IMR-90 (cell line): Measurements from ENCODE around the gene PRSS21. TPM values are rescaled to one million over a fixed set of nuclear protein-coding genes. Genes with fewer than 3 reads are reported as not detected.
A peak's percentile ranks its signal among the peaks of the same experiment; 100 is the strongest.

Source experiments
- ATAC-seq: fragments of 200-7000 bp; cut with Tn5 transposase; 2 replicates; pipeline ENCODE4 v1.9.1; 2020; ENCODE audit warnings: low read depth, mild to moderate bottlenecking, moderate library complexity
- BruUV-seq: library from RNA; stranded (reverse); fragments of 400-500 nt; replicated peaks from 2 replicates; lab custom pipeline; 2021; lab: Mats Ljungman, UMichigan
- CTCF ChIA-PET: fragments of 300-600 bp; formaldehyde crosslinking; extraction: SDS; loops from one replicate; lab custom pipeline; 2021; ENCODE audit warnings: antibody characterized with exemption; lab: Yijun Ruan, JAX
- POLR2A ChIA-PET: fragments of 300-600 bp; sonication (Branson Sonifier 250); formaldehyde crosslinking; loops from one replicate; lab custom pipeline; 2022; ENCODE audit warnings: antibody characterized with exemption; ENCODE audit not compliant: unreplicated experiment; lab: Charles Lee
- DNase-seq: peaks from one replicate; pipeline ENCODE4 v3.0.0; 2013
- H2AFZ ChIP-seq: replicated peaks from 2 replicates; pipeline ENCODE3; 2013; ENCODE audit warnings: low read length, mild to moderate bottlenecking; ENCODE audit not compliant: poor library complexity
- H2AK5ac ChIP-seq: 2 replicates; pipeline ENCODE4 v1.6.1; 2013; ENCODE audit warnings: low read depth, low read length, inconsistent platforms
- H2AK9ac ChIP-seq: replicated peaks from 2 replicates; pipeline ENCODE3; 2013; ENCODE audit warnings: mild to moderate bottlenecking, low read depth, low read length, moderate library complexity; ENCODE audit not compliant: poor library complexity
- H2BK120ac ChIP-seq: 2 replicates; pipeline ENCODE4 v1.6.1; 2013; ENCODE audit warnings: low read depth, low read length, inconsistent platforms
- H2BK15ac ChIP-seq: 3 replicates; pipeline ENCODE4 v1.6.1; 2013; ENCODE audit warnings: low read depth, low read length, inconsistent platforms
- H2BK20ac ChIP-seq: 2 replicates; pipeline ENCODE4 v1.6.1; 2013; ENCODE audit warnings: low read depth, mild to moderate bottlenecking, inconsistent platforms, low read length, moderate library complexity
- H2BK5ac ChIP-seq: 2 replicates; pipeline ENCODE4 v1.6.1; 2013; ENCODE audit warnings: mild to moderate bottlenecking, low read depth, low read length, inconsistent platforms; ENCODE audit not compliant: poor library complexity, severe bottlenecking
- H3K14ac ChIP-seq: replicated peaks from 2 replicates; pipeline ENCODE4 v1.6.1; 2013; ENCODE audit warnings: low read depth, low read length, inconsistent platforms
- H3K18ac ChIP-seq: 2 replicates; pipeline ENCODE4 v1.6.1; 2013; ENCODE audit warnings: low read depth, low read length, control low read depth
- H3K23ac ChIP-seq: 2 replicates; pipeline ENCODE4 v1.6.1; 2013; ENCODE audit warnings: low read depth, low read length, inconsistent platforms
- H3K27ac ChIP-seq: 2 replicates; pipeline ENCODE4 v1.5.1; 2013; ENCODE audit warnings: mild to moderate bottlenecking, control low read depth, low read length; ENCODE audit not compliant: insufficient read depth
- H3K27me3 ChIP-seq: 2 replicates; pipeline ENCODE4 v1.6.1; 2013; ENCODE audit warnings: low read length; ENCODE audit not compliant: control insufficient read depth, insufficient read depth
- H3K36me3 ChIP-seq: 2 replicates; pipeline ENCODE4 v1.6.1; 2013; ENCODE audit warnings: low read length, mixed read lengths; ENCODE audit not compliant: control insufficient read depth, insufficient read depth
- H3K4ac ChIP-seq: 2 replicates; pipeline ENCODE4 v1.6.1; 2013; ENCODE audit warnings: low read depth, low read length, inconsistent platforms
- H3K4me1 ChIP-seq: 2 replicates; pipeline ENCODE4 v1.6.1; 2013; ENCODE audit warnings: low read length, mixed read lengths; ENCODE audit not compliant: control insufficient read depth, insufficient read depth
- H3K4me2 ChIP-seq: 2 replicates; pipeline ENCODE4 v1.6.1; 2013; ENCODE audit warnings: low read depth, mild to moderate bottlenecking, control low read depth, low read length, moderate library complexity
- H3K4me3 ChIP-seq: 2 replicates; pipeline ENCODE4 v1.5.1; 2013; ENCODE audit warnings: low read depth, mild to moderate bottlenecking, control low read depth, low read length, moderate library complexity; ENCODE audit not compliant: insufficient read depth
- H3K56ac ChIP-seq: 2 replicates; pipeline ENCODE4 v1.6.1; 2013; ENCODE audit warnings: low read length, inconsistent platforms; ENCODE audit not compliant: insufficient read depth; ENCODE audit errors: extremely low read depth
- H3K79me1 ChIP-seq, 2 experiments: 2 replicates each; pipeline ENCODE4 v1.6.1; 2013; ENCODE audit warnings: low read length in 2 of 2, inconsistent platforms in 1 of 2, low read depth in 1 of 2
- H3K9ac ChIP-seq: 2 replicates; pipeline ENCODE4 v1.6.1; 2013; ENCODE audit warnings: low read depth, low read length, control low read depth
- H3K9me1 ChIP-seq: 2 replicates; pipeline ENCODE4 v1.6.1; 2013; ENCODE audit warnings: low read length, inconsistent platforms; ENCODE audit not compliant: insufficient read depth
- H3K9me3 ChIP-seq: 2 replicates; pipeline ENCODE4 v1.6.1; 2013; ENCODE audit warnings: low read length; ENCODE audit not compliant: control insufficient read depth, insufficient read depth
- H4K20me1 ChIP-seq: 2 replicates; pipeline ENCODE4 v1.6.1; 2013; ENCODE audit warnings: low read length, inconsistent platforms; ENCODE audit not compliant: insufficient read depth
- H4K5ac ChIP-seq: 2 replicates; pipeline ENCODE4 v1.6.1; 2013; ENCODE audit warnings: mild to moderate bottlenecking, low read depth, low read length, control low read depth
- H4K8ac ChIP-seq, 2 experiments: 2 replicates each; pipeline ENCODE4 v1.6.1; 2013; ENCODE audit warnings: low read depth in 2 of 2, low read length in 2 of 2, control low read depth in 1 of 2, inconsistent platforms in 1 of 2
- H4K91ac ChIP-seq: 2 replicates; pipeline ENCODE4 v1.6.1; 2013; ENCODE audit warnings: low read depth, low read length, inconsistent platforms; ENCODE audit not compliant: insufficient read depth
- BHLHE40 ChIP-seq: fragments of 150-350 bp; IDR thresholded peaks from 2 replicates; pipeline ENCODE4 v1.6.1; 2016; ENCODE audit warnings: mild to moderate bottlenecking, low read depth, low read length
- CEBPB ChIP-seq: IDR thresholded peaks from 2 replicates; pipeline ENCODE4 v1.6.1; 2012; ENCODE audit warnings: low read depth, low read length, improper control_type of control experiment
- CHD1 ChIP-seq: IDR thresholded peaks from 2 replicates; pipeline ENCODE4 v1.6.1; 2012; ENCODE audit warnings: low read depth, low read length, improper control_type of control experiment
- FOS ChIP-seq: fragments of 150-350 bp; IDR thresholded peaks from 2 replicates; pipeline ENCODE4 v1.6.1; 2016; ENCODE audit warnings: low read depth, low read length
- MAFK ChIP-seq: IDR thresholded peaks from 2 replicates; pipeline ENCODE4 v1.6.1; 2012; ENCODE audit warnings: low read depth, low read length, improper control_type of control experiment
- MAZ ChIP-seq: IDR thresholded peaks from 2 replicates; pipeline ENCODE4 v1.6.1; 2012; ENCODE audit warnings: low read depth, mild to moderate bottlenecking, low read length, improper control_type of control experiment, moderate library complexity, borderline replicate concordance
- NFE2L2 ChIP-seq: fragments of 150-350 bp; IDR thresholded peaks from 2 replicates; pipeline ENCODE4 v1.6.1; 2016; ENCODE audit warnings: low read depth, mild to moderate bottlenecking, low read length
- RAD21 ChIP-seq: IDR thresholded peaks from 2 replicates; pipeline ENCODE4 v1.6.1; 2012; ENCODE audit warnings: low read length, improper control_type of control experiment
- RFX5 ChIP-seq: IDR thresholded peaks from 2 replicates; pipeline ENCODE4 v1.8.0; 2012; ENCODE audit warnings: low read depth, mild to moderate bottlenecking, low read length, moderate library complexity
- SMC3 ChIP-seq: fragments of 150-350 bp; IDR thresholded peaks from 2 replicates; pipeline ENCODE4 v1.6.1; 2016; ENCODE audit warnings: low read depth, mild to moderate bottlenecking, antibody characterized with exemption, low read length, moderate library complexity
- WGBS, 2 experiments: methylation state at CpG; one replicate each; pipeline versions ENCODE4 v1.1.5 to v1.1.7; 2013; ENCODE audit warnings: missing lambda C conversion rate in 2 of 2; ENCODE audit not compliant: insufficient read length in 1 of 2; ENCODE audit errors: extremely low coverage in 2 of 2; 5-methylcytosine and 5-hydroxymethylcytosine counted together
- dilution Hi-C: fragments of 300-500 bp; cut with HindIII; formaldehyde crosslinking; loops from one replicate; pipeline ENCODE4 v1.14.3; 2018; ENCODE audit warnings: low sequenced_read_pairs; ENCODE audit not compliant: unreplicated experiment
- in situ Hi-C: fragments of 300-500 bp; cut with MboI; formaldehyde crosslinking; loops from 3 replicates; pipeline ENCODE4 v1.14.3; 2019; ENCODE audit warnings: low sequenced_read_pairs, inconsistent platforms, mixed read lengths
- intact Hi-C: fragments of 100-400 bp; cut with micrococcal nuclease; formaldehyde crosslinking; loops from 2 replicates; pipeline ENCODE4 v1.10.0; 2022
- polyA plus RNA-seq, 3 experiments: library from polyadenylated mRNA; depleted of rRNA; stranded (reverse); fragments of >200 nt; gene quantifications; 2 replicates each; pipeline ENCODE4 v1.2.3, GENCODE V29; 2012; ENCODE audit warnings: low replicate concordance in 1 of 3
- total RNA-seq: library from RNA; depleted of rRNA; stranded (reverse); fragments of >200 nt; gene quantifications from 2 replicates; pipeline ENCODE4 v1.2.3, GENCODE V29; 2012
- TF ChIP-seq, protein P1 (sequence below): fragments of 150-350 bp; IDR thresholded peaks from 2 replicates; pipeline ENCODE4 v1.6.1; 2016; ENCODE audit warnings: low read depth, mild to moderate bottlenecking, low read length, moderate library complexity, borderline replicate concordance
- TF ChIP-seq, protein P2 (sequence below): conservative IDR thresholded peaks from 2 replicates; pipeline ENCODE4 v1.5.1; 2012; ENCODE audit warnings: mild to moderate bottlenecking, low read depth, low read length, improper control_type of control experiment

The PRSS21 gene
- total and polyA plus RNA-seq, 2 of the 4 experiments (the other 2 are of a cell fraction), result 0.21 TPM; not detected in 1

DNA sequence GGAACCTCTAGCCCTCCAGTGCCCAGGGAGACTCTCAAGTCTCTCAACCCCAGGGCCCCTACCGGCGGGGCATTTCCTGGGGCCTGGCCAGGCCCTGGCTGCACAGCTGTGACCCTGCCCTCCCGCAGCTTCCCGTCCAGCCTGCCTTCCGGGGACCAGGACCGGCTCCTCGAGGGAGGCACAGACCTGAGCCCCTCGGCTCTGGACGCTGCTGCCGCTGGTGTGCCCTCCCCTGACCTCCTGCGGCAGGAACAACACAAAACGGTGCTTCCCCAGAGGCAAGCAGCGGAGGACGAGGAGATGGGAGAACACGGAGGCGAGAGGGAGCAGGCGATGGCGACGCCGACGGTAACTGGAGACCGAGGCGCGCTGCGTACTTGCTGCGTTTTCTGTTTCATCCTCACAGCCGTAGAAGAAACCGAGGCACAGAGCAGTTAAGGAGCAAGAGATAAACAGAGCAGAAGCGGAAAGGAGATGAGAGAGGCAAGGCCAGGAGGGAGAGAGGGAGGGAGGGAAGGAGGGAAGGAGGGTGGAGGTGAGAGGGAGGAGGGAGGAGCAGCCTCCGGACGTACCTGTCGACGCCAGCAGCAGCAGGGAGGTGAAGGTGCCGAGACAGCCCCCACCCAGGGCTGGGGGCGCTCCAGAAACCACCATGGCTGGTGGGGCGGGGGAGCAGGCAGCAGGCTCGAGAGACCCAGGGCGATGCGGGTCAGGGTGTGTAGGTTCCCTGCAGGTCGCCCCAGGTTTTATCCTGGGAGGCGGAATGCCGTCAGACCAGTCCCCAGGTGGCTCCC lies 40.6 kb downstream of the PRSS21 start, which contains the start of gene PRSS22 (continued):
- TF ChIP-seq NFE2L2, result no peak

DNA sequence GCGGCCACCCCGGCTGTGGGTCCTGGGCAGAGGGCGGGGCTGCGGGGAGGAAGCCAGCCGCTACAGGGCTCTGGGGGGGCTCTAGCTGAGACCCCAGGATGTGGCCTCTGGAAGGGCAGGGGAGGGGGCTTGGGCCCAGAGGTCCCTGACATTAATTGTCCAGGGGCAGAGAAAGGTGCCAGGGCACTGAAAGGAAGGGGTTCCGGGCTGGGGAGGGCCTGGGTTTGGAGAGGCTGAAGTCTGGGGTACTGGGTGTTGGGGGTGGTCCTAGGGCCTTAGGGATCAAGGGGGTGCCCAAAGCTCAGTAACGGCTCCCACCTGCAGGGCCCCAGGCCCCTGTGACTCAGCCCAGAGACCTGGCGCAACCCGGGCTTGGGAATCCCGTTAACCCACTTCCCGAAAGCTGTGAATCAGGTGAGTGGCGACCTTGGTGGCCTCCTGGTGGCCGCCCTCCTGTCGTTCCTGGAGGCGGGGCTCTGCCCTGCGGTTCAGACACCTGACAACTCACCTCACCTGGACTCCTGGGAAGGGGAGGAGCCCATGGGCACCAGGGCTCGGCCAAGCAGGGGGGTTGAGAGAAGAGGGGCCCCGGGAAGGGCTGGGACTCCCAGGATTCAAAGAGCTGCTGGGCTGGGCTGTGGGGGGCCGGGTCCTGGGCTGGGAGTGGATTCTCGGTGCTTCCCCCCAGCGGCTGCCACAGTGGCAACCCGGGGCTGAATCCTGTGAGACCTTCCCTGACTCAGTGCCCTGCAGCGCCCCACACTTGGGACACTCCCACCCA lies 41.4 kb downstream of the PRSS21 start:
- no peaks in the 10 kb centered on the region for H4K20me1 ChIP-seq
- H3K9me3 ChIP-seq, result peaks cover 14% of the 10 kb centered on the region
- CTCF ChIA-PET, result no interaction called here
- no peak overlapping the region for H3K4ac ChIP-seq
- H3K27me3 ChIP-seq, result peaks cover 21% of the 10 kb centered on the region
- H3K23ac ChIP-seq, result no peak overlapping the region
- no peak overlapping the region for H3K4me3 ChIP-seq
- H2AK5ac ChIP-seq, result no peak overlapping the region
- DNase-seq, result no peak
- H3K4me1 ChIP-seq, result 0 out of 2 replicates have a peak, but pooled peaks cover 2% of the 10 kb centered on the region
- POLR2A ChIA-PET, result no interaction called here
- H2BK5ac ChIP-seq, result no peak overlapping the region
- ATAC-seq, result no peak
- H3K18ac ChIP-seq, result no peak overlapping the region
- no peak overlapping the region for H2BK20ac ChIP-seq
- no peak overlapping the region for H3K27ac ChIP-seq
- H4K8ac ChIP-seq, result no peak overlapping the region
- BruUV-seq, result no TSS peak
- no peaks in the 10 kb centered on the region for H3K79me1 ChIP-seq
- no peak overlapping the region for H2AFZ ChIP-seq
- no peak overlapping the region for H3K56ac ChIP-seq
- H4K91ac ChIP-seq, result no peak overlapping the region
- WGBS, 2 experiments, result 39% methylated on average over 8 of the region's 23 CpGs; no CpG with 5 or more reads in 1 of the 2 experiments
- H3K36me3 ChIP-seq, result no peaks in the 10 kb centered on the region
- dilution Hi-C loops, result no loop called here
- intact Hi-C loops, result no loop called here
- H2BK15ac ChIP-seq, result no peak overlapping the region
- no peaks in the 10 kb centered on the region for H3K9me1 ChIP-seq
- H4K5ac ChIP-seq, result no peak overlapping the region
- no peak overlapping the region for H3K4me2 ChIP-seq
- no peak for TF ChIP-seq SMC3
- no peak for TF ChIP-seq FOS
- no peak for TF ChIP-seq MAZ
- TF ChIP-seq RAD21, result no peak
- TF ChIP-seq, protein P1, sequence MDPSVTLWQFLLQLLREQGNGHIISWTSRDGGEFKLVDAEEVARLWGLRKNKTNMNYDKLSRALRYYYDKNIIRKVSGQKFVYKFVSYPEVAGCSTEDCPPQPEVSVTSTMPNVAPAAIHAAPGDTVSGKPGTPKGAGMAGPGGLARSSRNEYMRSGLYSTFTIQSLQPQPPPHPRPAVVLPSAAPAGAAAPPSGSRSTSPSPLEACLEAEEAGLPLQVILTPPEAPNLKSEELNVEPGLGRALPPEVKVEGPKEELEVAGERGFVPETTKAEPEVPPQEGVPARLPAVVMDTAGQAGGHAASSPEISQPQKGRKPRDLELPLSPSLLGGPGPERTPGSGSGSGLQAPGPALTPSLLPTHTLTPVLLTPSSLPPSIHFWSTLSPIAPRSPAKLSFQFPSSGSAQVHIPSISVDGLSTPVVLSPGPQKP, result no peak
- TF ChIP-seq, protein P2, sequence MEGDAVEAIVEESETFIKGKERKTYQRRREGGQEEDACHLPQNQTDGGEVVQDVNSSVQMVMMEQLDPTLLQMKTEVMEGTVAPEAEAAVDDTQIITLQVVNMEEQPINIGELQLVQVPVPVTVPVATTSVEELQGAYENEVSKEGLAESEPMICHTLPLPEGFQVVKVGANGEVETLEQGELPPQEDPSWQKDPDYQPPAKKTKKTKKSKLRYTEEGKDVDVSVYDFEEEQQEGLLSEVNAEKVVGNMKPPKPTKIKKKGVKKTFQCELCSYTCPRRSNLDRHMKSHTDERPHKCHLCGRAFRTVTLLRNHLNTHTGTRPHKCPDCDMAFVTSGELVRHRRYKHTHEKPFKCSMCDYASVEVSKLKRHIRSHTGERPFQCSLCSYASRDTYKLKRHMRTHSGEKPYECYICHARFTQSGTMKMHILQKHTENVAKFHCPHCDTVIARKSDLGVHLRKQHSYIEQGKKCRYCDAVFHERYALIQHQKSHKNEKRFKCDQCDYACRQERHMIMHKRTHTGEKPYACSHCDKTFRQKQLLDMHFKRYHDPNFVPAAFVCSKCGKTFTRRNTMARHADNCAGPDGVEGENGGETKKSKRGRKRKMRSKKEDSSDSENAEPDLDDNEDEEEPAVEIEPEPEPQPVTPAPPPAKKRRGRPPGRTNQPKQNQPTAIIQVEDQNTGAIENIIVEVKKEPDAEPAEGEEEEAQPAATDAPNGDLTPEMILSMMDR, result no peak
- TF ChIP-seq CHD1, result no peak
- TF ChIP-seq MAFK, result no peak
- no peak for TF ChIP-seq BHLHE40
- no peak for TF ChIP-seq RFX5
- no peak for TF ChIP-seq CEBPB
- H2BK120ac ChIP-seq, result no peak overlapping the region
- no peak overlapping the region for H3K14ac ChIP-seq
- H2AK9ac ChIP-seq, result peak overlapping the region; percentile 28
- in situ Hi-C loops, result no loop called here
- H3K9ac ChIP-seq, result no peak overlapping the region
